Activated T-helper 1 cell treated with anti-CD3 and anti-CD28 coated beads, Interleukin-2, amount 50 U/mL, for 16 hours (primary cell): ENCODE results near the gene TP53.
"Not testable (repeated sequence)": the region's sequence is repeated elsewhere in the genome, so short reads cannot be mapped to it uniquely, and the experiment has no call there.

Source experiments
- DNase-seq, 2 donors: peaks; one replicate each; pipeline ENCODE4 v3.0.0-alpha.2; 2020; ENCODE audit warnings: low read depth in 1 of 2, low spot score in 1 of 2

TP53 gene

DNA sequence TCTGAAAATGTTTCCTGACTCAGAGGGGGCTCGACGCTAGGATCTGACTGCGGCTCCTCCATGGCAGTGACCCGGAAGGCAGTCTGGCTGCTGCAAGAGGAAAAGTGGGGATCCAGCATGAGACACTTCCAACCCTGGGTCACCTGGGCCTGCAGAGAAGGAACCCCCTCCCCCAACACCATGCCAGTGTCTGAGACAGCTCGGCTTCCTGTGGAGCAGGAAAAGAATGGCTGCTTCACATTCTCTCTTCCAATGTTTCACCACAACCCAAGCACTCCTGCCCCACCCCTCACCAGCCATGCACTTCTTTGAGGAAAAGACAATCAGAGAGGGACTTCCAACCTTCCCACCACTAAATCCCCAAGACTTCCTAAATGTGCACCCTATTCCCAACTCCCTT lies 10.8 kb downstream of the TP53 start:
- no peak for DNase-seq

DNA sequence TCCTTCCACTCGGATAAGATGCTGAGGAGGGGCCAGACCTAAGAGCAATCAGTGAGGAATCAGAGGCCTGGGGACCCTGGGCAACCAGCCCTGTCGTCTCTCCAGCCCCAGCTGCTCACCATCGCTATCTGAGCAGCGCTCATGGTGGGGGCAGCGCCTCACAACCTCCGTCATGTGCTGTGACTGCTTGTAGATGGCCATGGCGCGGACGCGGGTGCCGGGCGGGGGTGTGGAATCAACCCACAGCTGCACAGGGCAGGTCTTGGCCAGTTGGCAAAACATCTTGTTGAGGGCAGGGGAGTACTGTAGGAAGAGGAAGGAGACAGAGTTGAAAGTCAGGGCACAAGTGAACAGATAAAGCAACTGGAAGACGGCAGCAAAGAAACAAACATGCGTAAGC lies 12.4 kb downstream of the TP53 start:
- no peak for DNase-seq

DNA sequence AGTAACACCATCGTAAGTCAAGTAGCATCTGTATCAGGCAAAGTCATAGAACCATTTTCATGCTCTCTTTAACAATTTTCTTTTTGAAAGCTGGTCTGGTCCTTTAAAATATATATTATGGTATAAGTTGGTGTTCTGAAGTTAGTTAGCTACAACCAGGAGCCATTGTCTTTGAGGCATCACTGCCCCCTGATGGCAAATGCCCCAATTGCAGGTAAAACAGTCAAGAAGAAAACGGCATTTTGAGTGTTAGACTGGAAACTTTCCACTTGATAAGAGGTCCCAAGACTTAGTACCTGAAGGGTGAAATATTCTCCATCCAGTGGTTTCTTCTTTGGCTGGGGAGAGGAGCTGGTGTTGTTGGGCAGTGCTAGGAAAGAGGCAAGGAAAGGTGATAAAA lies 14.1 kb downstream of the TP53 start:
- DNase-seq, result no peak

DNA sequence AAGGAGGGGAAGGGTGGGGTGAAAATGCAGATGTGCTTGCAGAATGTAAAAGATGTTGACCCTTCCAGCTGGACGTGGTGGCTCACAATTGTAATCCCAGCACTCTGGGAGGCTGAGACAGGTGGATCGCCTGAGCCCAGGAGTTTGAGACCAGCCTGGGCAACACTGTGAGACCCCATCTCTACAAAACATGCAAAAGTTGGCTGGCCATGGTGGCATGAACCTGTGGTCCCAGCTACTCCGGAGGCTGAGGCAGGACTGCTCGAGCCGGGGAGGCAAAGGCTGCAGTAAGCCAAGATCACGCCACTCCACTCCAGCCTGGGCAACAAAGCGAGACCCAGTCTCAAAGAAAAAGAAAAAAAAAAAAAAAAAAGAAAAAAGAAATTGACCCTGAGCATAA lies 18.8 kb downstream of the TP53 start:
- no peak for DNase-seq

DNA sequence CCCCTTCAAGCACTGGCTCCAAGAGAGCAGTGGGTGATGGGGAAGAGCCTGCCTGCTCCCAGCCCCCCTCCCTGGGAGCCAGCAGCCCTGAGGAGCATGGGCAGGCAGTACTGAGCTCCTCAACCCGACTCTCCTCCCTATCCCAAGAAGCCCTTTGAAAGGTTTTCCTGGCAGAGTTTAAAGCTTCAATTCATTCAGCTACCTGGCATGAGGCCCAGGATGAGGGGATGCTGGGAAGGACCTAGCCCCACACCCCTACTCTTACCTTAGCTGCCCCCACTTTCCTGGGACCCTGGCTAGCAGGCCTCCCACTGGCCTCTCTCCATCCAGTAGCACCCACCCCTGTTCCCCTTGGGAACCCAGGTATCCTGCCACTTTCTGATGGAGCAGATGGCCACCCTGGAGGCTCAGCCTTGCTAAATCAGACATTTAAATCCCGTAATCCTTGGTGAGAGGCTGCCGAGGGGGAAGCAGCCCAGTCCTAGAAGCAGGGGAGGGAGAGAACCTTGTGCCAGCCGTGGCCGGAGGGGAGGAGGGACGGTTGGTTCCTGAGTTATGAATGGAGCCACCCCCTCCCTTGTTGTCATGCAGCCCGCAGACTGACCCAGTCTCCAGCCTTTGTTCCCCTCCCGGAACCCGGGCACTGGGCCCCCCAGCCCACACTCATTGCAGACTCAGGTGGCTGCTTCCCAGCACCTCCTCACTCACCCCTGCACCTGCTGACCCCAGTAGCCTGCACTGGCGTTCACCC lies 19.5 kb downstream of the TP53 start:
- no peak for DNase-seq

DNA sequence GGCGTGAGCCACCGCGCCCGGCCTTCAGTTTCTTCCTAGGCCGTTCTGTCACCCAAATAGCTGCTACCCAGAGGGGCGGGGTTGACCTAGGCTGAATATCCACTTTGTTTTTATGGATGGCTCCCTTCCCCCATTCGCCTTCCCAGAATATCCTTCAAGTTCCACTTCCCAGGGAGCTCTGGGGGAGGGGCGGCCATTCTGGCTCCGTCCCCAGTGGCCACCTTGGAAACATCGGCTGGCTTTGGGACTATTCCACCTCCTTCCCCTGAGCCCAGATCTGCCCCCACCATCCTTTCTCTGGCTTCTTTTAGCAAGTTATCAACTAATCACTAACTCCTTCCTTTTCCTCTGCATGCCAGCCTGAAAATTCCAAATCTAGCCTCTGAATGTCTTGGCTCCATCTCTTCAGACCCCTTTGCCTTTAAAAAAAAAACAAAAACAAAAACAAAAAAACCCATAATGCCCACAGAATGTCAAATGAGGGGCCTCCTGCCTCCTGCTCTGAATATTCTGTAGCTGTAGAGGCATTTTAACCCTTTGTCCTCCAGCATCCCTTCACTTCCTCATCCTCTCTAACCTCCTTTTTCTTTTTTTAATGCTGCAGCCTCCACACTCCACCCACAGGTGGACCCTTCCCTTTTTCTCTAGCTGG lies 30.2 kb downstream of the TP53 start:
- no peak for DNase-seq

DNA sequence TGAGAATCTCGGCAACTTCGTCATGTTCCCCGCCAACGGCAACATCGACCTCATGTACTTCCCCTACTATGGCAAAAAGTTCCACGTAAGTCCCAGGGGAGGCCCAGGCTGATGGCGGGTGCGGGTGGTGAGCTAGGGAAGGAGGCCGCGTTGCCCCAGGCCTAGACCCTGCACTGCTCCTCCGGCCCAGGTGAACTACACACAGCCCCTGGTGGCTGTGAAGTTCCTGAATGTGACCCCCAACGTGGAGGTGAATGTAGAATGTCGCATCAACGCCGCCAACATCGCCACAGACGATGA lies 31.8 kb downstream of the TP53 start:
- no peak for DNase-seq

DNA sequence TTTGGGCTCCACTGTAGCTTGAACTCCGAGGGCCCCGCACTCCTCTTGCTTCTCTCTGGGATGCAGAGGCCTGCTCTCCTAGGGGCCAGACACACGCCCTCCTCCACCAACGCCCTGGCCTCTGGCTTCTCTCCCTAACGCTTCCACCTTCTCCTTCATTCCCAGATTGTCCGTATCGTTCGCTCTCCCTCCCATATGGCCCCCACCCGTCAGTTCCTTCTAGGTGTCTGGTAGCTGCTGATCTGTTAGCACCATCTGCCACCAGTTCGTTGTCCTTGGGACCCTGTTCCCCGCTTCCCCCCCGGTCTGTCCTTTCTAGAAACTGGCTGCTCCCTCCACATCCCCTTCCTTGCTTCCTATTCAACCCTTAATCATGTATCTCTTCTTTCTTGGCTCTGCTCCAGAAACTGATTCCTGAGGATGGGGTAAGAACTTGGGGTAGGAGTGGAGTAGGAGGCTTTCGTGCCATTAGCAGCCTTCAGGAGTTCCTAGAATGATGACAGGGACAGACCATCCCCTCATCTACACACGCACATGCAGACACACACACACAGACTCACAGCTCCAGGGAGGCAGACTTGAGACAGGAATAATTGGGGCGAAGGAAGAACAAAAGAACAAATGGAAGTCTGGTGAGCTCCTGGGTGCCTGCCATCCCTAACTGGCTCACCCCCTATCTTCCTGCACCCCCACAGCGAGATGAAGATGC lies 32.3 kb downstream of the TP53 start:
- DNase-seq, result no peak

DNA sequence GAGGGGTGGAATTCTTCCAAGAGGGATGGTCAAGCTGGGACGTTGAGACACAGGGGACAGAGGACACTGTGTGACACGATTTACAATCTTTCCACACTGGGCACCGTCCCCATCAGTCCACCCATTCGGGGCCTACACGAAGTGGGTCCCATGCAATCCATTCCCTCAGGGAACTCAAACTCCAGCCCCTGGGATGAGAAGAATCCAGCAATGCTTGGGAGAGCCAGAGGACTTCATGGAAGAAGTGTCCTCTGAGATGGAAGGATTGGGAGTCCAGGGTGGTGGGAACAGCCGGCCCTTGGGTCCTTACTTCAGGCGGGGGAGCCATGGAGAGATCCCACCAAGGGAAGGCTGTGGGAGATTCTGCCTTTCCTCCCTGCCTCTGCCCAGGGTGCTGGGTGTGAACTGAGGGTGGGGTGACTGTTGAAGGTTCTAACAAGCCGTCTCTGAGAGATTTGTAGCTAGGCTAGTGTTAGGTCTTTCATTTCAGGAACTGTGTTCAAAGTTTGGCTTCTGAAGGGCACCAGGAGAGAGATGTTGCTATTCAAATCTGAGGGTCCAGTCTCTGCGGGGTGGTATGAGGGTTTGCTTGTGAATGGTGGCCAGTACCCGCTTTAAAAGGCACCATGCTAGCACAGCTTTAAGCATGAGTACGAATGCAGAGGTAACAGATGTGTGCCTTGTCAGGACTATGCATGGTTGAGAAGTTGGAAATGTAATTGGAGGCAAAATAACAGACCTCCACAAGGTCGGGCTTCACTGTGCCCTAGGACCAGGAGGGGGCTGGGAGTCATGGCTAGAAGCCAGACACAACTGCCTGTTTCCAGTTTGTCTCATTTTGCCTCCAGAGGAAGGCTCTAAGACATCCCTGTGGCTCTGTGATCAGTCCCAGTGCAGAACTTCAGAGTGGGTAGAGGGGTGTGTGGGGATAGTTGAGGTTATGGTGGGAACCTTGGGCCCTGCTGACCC lies 34.6 kb downstream of the TP53 start:
- no peak for DNase-seq

DNA sequence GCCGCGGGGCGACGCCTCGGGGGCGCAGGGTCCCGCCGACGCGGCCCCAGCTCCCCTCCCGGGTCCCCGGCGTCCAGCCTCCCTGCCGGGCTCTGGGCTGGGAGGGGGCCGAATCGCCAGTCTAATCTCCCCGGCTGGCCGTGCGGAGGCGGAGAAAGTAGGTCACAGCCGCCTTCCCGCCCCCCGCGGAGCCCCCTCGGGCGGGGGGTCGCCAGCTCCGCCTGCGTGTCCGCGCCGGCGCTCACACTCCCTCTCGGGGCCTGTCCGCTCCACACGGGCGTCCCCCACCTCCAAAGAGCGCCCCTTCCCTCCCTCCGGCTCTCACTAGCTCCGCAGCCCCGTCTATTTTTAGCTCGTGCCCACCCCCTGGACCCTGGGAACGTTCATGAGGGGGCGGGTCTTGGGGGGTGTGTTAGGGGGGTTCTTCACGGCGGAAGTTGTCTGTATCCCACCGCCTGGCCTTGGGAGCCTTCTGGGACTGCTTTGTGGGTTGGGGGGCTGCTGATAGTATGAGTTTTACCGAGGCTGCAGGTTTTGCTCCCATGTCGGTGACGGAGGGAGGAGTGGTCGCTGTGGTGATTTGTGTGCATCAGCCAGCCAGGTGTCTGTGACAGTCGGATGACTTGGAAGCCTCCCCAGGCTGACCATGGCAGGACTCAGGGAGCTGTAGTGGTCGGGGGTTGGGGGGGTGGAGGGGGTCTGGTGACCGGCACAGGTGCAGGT lies 35.5 kb downstream of the TP53 start:
- DNase-seq, result no peak

DNA sequence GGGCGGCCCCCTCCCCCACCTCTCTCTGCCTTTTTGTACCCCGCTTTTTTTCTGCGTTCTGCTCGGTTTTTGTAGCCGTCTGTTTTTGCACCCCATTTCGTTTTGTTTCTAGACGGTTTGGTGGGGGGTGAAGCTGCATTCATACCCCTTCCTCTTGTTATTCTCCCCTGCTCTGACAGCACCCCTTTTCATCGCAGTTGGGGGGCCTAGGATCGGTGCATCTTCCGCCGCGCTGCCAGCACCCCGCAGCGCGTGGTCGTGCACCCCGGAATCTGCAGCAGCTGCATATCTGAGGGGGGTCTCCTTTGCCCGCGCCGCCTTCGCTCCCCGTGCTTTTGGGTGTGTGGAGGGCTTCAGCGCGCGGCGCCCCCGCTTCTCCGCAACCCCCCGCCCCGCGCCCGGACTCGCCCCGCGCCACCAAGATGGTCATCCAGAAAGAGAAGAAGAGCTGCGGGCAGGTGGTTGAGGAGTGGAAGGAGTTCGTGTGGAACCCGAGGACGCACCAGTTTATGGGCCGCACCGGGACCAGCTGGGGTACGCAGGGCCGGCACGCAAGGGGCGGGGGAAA lies 36.1 kb downstream of the TP53 start:
- DNase-seq, result no peak

DNA sequence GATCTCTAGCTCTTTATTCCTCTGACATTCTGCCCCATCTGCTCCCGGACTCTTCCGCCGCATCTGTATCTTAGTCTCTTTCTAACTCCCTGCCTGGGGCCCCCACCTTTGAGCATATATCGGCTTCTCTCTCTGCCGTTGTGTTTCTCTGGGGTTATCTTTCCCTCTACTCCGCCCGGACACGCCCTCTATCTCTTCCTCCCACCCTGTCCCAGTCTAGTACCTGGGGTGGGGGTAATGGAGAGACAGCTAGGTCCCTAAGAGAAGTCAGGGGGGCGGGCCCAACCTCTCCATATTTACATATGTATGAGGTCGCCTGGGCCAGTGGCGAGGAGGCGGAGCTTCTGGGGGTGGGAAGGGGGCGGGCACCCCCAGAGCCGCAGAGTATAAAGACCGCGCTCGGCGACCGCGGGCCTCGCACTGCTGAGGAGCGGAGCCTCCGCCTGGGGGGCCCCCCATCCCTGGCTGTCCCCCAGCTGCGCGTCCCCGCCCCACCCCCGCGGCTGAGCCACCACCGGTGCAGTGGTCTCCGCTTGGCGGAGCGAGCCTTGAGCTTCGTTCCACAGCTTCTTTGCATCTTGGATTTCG lies 36.7 kb downstream of the TP53 start, which contains the start of gene ATP1B2:
TSS of gene ATP1B2 (plus strand) at position 418 of the 588 bp plus-strand sequence. CDS start 593 bp downstream, outside the sequence.
- DNase-seq, result peak; percentile 30 to 56

DNA sequence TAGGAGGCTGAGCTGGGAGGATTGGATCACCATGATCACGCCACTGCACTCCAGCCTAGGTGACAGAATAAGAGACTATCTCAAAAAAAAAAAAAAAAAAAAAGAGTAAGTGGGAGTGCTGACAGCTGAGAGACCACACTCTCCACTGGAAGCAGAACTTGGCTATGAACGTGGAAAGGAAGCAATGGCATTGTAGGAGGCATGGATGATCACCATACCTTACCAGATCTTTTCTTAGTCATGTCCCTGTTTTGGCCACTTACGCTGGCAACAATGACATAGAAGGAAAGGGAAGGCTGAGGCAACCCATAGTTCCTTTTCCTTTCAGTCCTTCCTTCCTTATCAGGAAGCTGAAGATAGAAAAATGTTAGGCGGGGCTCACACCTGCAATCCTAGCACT lies 40.3 kb downstream of the TP53 start:
- DNase-seq, result no peak

DNA sequence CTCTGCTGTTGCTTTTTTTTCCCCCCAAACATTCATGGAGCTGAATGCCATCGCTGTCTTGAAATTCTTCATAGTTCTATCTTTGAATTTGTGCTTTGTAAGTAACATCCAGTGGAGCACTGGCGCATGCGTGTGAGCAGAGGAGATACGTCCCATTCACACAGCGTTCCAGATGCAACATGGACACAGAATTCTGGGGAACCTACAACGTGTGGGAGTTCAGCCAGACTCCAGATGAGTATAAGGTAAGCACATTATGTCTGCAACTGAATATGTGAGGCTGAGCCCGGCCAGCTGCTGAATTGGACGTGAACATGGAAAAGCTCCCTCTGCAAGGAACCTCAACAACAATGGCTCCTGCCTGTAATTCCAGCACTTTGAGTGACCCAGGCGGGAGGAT lies 40.8 kb downstream of the TP53 start:
- DNase-seq, result no peak

DNA sequence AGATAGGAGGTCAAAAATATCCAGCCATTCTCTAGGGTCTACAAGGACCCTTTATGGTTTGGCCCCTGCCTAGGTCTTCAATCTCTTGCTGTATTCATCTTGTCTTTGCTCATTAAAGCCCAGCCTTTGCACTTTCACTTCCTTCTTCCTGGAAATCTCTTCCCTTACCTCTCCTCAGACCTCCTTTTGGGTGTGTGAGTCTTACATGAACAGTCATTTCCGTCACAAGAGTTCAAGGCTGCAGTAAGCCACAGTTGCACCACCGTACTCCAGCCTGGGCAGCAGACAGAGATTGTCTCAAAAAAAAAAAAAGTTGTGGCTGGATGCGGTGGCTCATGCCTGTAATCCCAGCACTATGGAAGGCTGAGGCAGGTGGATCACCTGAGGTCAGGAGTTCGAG lies 42.5 kb downstream of the TP53 start:
- DNase-seq, result no peak

DNA sequence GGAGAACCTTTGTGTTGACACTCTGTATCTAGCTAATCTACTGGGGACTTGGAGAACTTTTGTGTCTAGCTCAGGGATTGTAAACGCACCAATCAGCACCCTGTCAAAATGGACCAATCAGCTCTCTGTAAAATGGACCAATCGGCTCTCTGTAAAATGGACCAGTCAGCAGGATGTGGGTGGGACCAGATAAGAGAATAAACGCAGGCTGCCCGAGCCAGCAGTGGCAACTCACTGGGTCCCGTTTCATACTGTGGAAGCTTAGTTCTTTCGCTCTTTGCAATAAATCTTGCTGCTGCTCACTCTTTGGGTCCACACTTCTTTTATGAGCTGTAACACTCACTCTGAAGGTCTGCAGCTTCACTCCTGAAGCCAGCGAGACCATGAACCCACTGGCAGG lies 45.7 kb downstream of the TP53 start:
- DNase-seq, result not testable (repeated sequence)

DNA sequence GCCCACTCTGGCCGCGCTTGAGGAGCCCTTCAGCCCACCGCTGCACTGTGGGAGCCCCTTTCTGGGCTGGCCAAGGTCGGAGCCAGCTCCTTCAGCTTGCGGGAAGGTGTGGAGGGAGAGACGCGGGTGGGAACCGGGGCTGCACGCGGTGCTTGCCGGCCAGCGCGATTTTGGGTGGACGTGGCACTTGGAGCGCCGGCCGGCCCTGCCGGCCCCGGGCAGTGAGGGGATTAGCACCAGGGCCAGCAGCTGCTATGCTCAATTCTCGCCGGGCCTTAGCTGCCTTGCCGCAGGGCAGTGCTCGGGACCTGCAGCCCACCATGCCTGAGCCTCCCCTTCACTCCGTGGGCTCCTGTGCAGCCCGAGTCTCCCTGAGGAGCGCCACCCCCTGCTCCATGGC lies 46.5 kb downstream of the TP53 start:
- no peak for DNase-seq

DNA sequence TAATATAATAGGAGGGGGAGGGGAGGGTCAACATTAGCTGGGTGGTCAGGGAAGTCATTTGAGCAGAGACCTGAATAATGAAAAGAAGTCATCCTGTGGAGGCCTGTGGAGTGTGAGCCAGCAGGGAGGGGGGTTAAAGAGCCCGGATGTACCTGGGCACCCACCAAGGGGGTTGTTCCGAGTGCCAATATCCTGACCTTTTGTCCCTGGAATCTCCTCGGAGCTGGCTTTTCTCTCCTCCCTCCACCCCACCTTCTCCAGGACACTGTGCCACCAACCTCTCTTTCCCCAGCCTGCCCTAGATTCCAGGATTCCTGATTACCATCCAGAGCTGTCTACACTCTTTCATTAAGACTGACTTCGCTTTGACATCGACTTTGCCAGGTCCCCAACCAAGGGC lies 51.1 kb downstream of the TP53 start:
- no peak for DNase-seq

DNA sequence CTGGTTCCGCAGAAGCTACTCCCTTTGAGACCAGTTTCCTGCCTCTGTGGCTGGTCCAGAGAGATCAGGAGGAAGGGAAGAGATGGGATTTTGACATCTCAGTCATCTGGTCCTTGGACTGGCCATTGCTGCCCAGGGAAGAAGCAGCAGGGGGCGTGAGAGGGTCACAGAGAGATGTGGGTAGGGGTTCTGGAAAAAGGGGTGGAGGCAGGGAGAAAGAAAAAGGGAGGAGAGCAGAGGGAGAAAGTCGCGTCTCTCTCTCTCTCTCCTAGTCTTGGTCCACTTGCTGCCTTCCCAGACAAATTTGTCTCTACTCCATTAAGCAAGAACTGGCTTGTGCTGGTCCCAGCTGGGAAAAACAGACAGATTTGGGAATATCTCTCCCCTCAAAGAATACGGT lies 52.9 kb downstream of the TP53 start:
- DNase-seq, result no peak

DNA sequence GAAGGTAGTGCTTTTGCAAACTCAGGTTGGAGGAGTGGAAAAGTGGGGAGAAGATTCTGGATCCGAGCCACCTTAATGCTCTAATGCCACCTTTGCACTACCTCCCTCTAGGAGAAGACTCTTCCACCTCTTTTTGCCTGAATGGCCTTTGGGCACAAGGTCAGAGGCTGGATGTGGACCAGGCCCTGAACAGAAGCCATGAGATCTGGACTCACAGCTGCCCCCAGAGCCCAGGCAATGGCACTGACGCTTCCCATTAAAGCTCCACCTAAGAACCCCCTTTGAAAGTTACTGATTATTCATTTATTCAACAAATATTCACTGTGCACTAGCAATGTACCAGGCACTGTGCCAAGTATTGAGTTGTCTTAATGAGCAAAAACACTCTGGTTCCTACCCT lies 54.2 kb downstream of the TP53 start:
- no peak for DNase-seq
